ENCODE results near the gene RABL2A. TPM values are rescaled to one million over a fixed set of nuclear protein-coding genes. Genes with fewer than 3 reads are reported as not detected.
"Not testable (repeated sequence)": the region's sequence is repeated elsewhere in the genome, so short reads cannot be mapped to it uniquely, and the experiment has no call there.

The RABL2A gene
- total RNA-seq, 2 experiments from 2014 or later = 9.2 TPM

GRCh38 chr2:113672326-113672932 is 45.4 kb downstream of the RABL2A start:
- H3K36me3 Mint-ChIP-seq (ENCODE audit: low read depth) = no peaks in the 10 kb centered on the region
- DNase-seq = no peak
- no peaks in the 10 kb centered on the region for H3K9me3 Mint-ChIP-seq
- H3K4me1 Mint-ChIP-seq (ENCODE audit: low read depth) = no peaks in the 10 kb centered on the region
- no peak overlapping the region for H3K27ac Mint-ChIP-seq
- no peak overlapping the region for H3K4me3 Mint-ChIP-seq
- H3K27me3 Mint-ChIP-seq (ENCODE audit: low read depth) = no peaks in the 10 kb centered on the region
- CTCF ChIA-PET = no interaction called here
- intact Hi-C loops (cut with micrococcal nuclease) = no loop called here

GRCh38 chr2:113675875-113676274 is 48.8 kb downstream of the RABL2A start:
- Mint-ChIP-seq H3K4me3 (no peak overlapping the region), H3K27ac (no peak overlapping the region), H3K36me3 (ENCODE audit: low read depth) (no peaks in the 10 kb centered on the region), H3K9me3 (no peaks in the 10 kb centered on the region), H3K27me3 (ENCODE audit: low read depth) (no peaks in the 10 kb centered on the region), H3K4me1 (ENCODE audit: low read depth) (no peaks in the 10 kb centered on the region)
- no peak for DNase-seq
- intact Hi-C loops (cut with micrococcal nuclease) = no loop called here
- CTCF ChIA-PET = no interaction called here

GRCh38 chr2:113676623-113677266 is 49.7 kb downstream of the RABL2A start:
- intact Hi-C loops (cut with micrococcal nuclease) = no loop called here
- DNase-seq = no peak
- Mint-ChIP-seq H3K4me1 (ENCODE audit: low read depth) (no peaks in the 10 kb centered on the region), H3K36me3 (ENCODE audit: low read depth) (no peaks in the 10 kb centered on the region), H3K9me3 (no peaks in the 10 kb centered on the region), H3K27ac (no peak overlapping the region), H3K4me3 (no peak overlapping the region), H3K27me3 (ENCODE audit: low read depth) (no peaks in the 10 kb centered on the region)
- CTCF ChIA-PET = interaction anchor here (0.7 to 1.0 kb wide), 3 partner anchors 23 to 293 kb away, joined by 3 read pairs; no protein-coding TSS in a partner anchor

GRCh38 chr2:113677330-113677729 is 50.3 kb downstream of the RABL2A start:
- no peak overlapping the region for H3K27ac Mint-ChIP-seq
- H3K4me3 Mint-ChIP-seq = no peak overlapping the region
- H3K9me3 Mint-ChIP-seq = no peaks in the 10 kb centered on the region
- no peaks in the 10 kb centered on the region for H3K27me3 Mint-ChIP-seq (ENCODE audit: low read depth)
- intact Hi-C loops (cut with micrococcal nuclease) = no loop called here
- DNase-seq = no peak
- H3K36me3 Mint-ChIP-seq (ENCODE audit: low read depth) = no peaks in the 10 kb centered on the region
- H3K4me1 Mint-ChIP-seq (ENCODE audit: low read depth) = no peaks in the 10 kb centered on the region
- CTCF ChIA-PET = interaction anchor here (0.7 to 0.9 kb wide), 2 partner anchors 22 to 293 kb away, joined by 3 read pairs; no protein-coding TSS in a partner anchor

DNA sequence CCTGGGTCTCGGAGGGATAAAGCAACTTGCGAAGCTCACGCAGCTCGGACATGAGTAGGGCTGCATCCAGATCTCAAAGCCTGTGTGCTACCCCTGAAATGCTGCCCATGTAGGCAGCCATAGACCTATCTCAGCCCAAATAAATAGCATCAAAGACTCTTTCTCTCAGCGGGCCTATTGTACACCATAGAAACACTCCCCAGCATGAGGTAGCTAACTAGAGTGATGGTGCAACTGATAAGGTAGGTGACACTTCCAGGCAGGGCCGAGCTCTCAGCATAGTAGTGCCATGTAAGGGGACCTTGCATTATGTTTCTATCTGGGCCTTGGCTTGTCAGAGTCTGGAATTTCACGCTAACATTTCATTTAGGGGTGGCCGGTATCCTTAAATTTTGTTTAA is 52.4 kb downstream of the RABL2A start:
- Mint-ChIP-seq H3K4me3 (no peak overlapping the region), H3K36me3 (ENCODE audit: low read depth) (no peaks in the 10 kb centered on the region), H3K27ac (no peak overlapping the region), H3K27me3 (ENCODE audit: low read depth) (no peaks in the 10 kb centered on the region), H3K4me1 (ENCODE audit: low read depth) (no peaks in the 10 kb centered on the region), H3K9me3 (peaks cover 2% of the 10 kb centered on the region)
- DNase-seq = no peak
- CTCF ChIA-PET = no interaction called here
- intact Hi-C loops (cut with micrococcal nuclease) = no loop called here

- H3K4me3 Mint-ChIP-seq = no peak overlapping the region
- no peak overlapping the region for H3K27ac Mint-ChIP-seq
- no peaks in the 10 kb centered on the region for H3K36me3 Mint-ChIP-seq (ENCODE audit: low read depth)
- CTCF ChIA-PET = interaction anchor here (0.7 to 1.2 kb wide), 2 partner anchors 9 to 448 kb away, joined by 3 to 4 read pairs; no protein-coding TSS in a partner anchor
- H3K9me3 Mint-ChIP-seq = peaks cover 2% of the 10 kb centered on the region
- no peak for DNase-seq
- H3K4me1 Mint-ChIP-seq (ENCODE audit: low read depth) = peaks cover under 1% of the 10 kb centered on the region
- intact Hi-C loops (cut with micrococcal nuclease) = no loop called here
- no peaks in the 10 kb centered on the region for H3K27me3 Mint-ChIP-seq (ENCODE audit: low read depth)
Measured at GRCh38 chr2:113685471-113685870, 58.4 kb downstream of the RABL2A start.

DNA sequence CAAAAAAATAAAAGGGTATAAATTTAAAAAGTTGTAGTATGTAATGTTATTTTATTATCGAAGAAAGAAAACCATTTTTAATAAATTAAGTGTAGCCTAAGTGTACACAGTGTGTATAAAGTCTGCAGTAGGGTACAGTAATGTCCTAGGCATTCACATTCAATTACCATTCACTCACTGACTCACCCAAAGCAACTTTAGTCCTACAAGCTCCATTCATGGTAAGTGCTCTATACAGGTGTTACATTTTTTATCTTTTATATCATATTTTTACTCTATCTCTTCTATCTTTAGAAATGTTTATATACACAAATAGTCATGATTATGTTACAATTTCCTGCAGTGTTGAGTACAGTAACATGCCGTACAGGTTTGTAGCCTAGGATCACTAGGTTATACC is 59.5 kb downstream of the RABL2A start:
- Mint-ChIP-seq H3K9me3 (peaks cover 2% of the 10 kb centered on the region), H3K27me3 (ENCODE audit: low read depth) (no peaks in the 10 kb centered on the region), H3K4me1 (ENCODE audit: low read depth) (peaks cover 6% of the 10 kb centered on the region), H3K36me3 (ENCODE audit: low read depth) (no peaks in the 10 kb centered on the region), H3K4me3 (no peak overlapping the region), H3K27ac (no peak overlapping the region)
- no peak for DNase-seq
- CTCF ChIA-PET = no interaction called here
- intact Hi-C loops (cut with micrococcal nuclease) = no loop called here

- H3K36me3 Mint-ChIP-seq (ENCODE audit: low read depth); H3K27me3 Mint-ChIP-seq (ENCODE audit: low read depth); H3K4me3 Mint-ChIP-seq; intact Hi-C loops (cut with micrococcal nuclease); DNase-seq; CTCF ChIA-PET; H3K9me3 Mint-ChIP-seq; H3K27ac Mint-ChIP-seq: not testable (repeated sequence)
- H3K4me1 Mint-ChIP-seq (ENCODE audit: low read depth) = peaks cover 34% of the 10 kb centered on the region
Measured at GRCh38 chr2:113690871-113691270, 63.8 kb downstream of the RABL2A start.

Small RNAs within 50 kb of the gene (microRNA-seq; reads per million reads assigned to microRNA genes)
- not detected for gene MIR1302-3 (ENCODE audit: borderline microRNAs expressed, borderline replicate concordance)

Other genes with a start within 250 kb of the RABL2A start
- gene ZNG1B, start 189.6 kb upstream of the RABL2A start, total RNA-seq = 10 to 100 TPM; 27.2 to 34.2 TPM
- under 1 TPM in 1 of 2 experiments, not detected in 1; 0.10 TPM for gene FOXD4L1, start 128.6 kb upstream of the RABL2A start, total RNA-seq
- 10 to 100 TPM; 12.1 to 13.7 TPM for gene SLC35F5, start 129.4 kb downstream of the RABL2A start, total RNA-seq

All from activated naive CD4-positive, alpha-beta T cell treated with anti-CD3 and anti-CD28 coated beads for 36 hours (primary cell).